Body of pancreas (tissue), 4 donors: Measurements from ENCODE around the gene SRRM2. TPM values are rescaled to one million over a fixed set of nuclear protein-coding genes. Genes with fewer than 3 reads are reported as not detected.

Source experiments
- ATAC-seq: fragments of 150-250 bp; one replicate; pipeline ENCODE4 v1.9.1; 2016
- DNase-seq, 4 donors: peaks; one replicate each; pipeline ENCODE4 v3.0.0-alpha.2; 2019
- H3K27ac ChIP-seq, 4 donors: fragments of 200-600 bp; sonication (generic); 1 replicate in 3 of 4; 2 replicates in 1 of 4; pipeline versions ENCODE4 v1.5.1 to v1.6.1; 2016 to 2019; ENCODE audit warnings: mild to moderate bottlenecking in 1 of 4, mixed read lengths in 1 of 4, moderate library complexity in 1 of 4
- H3K27me3 ChIP-seq, 2 donors: fragments of 200-600 bp; sonication (generic); one replicate each; pipeline ENCODE4 v1.6.0; 2016; ENCODE audit warnings: mild to moderate bottlenecking in 1 of 2
- H3K36me3 ChIP-seq, 2 donors: fragments of 200-600 bp; sonication (generic); replicated peaks in 1 of 2; 2 replicates each; pipeline ENCODE4 v1.5.1; 2016; ENCODE audit warnings: low read depth in 2 of 2; ENCODE audit not compliant: insufficient read depth in 1 of 2
- H3K4me1 ChIP-seq: fragments of 200-600 bp; sonication (generic); one replicate; pipeline ENCODE4 v1.6.0; 2016
- H3K4me3 ChIP-seq, 2 donors: fragments of 200-600 bp; sonication (generic); 1 replicate in 1 of 2; 2 replicates in 1 of 2; pipeline ENCODE4 v1.5.1; 2016 to 2019
- H3K9me3 ChIP-seq, 3 donors: fragments of 200-600 bp; sonication (generic); 1 replicate in 2 of 3; 2 replicates in 1 of 3; pipeline ENCODE4 v1.5.1; 2016
- CTCF ChIP-seq, 7 experiments: fragments of 450-650 bp in 4 of 7; fragments of 200-600 bp in 3 of 7; sonication (generic) in 3 of 7; IDR thresholded peaks; one replicate each; pipeline ENCODE4 v1.5.1; 2016 to 2019; ENCODE audit warnings: antibody characterized with exemption in 7 of 7
- POLR2A ChIP-seq, 3 donors: fragments of 450-650 bp; IDR thresholded peaks; one replicate each; pipeline ENCODE4 v1.6.1; 2016; ENCODE audit warnings: antibody characterized with exemption in 3 of 3, mild to moderate bottlenecking in 2 of 3
- WGBS, 2 donors: methylation state at CpG; one replicate each; pipeline ENCODE4 v1.1.5; 2017; 5-methylcytosine and 5-hydroxymethylcytosine counted together
- intact Hi-C: fragments of 100-400 bp; cut with DNase I; formaldehyde crosslinking; loops from one replicate; pipeline ENCODE4 v1.15.1; 2023
- total RNA-seq, 2 donors: library from RNA; depleted of rRNA; stranded (reverse); fragments of >200 nt; gene quantifications; one replicate each; pipeline ENCODE4 v1.1.0, GENCODE V29; 2016

Gene SRRM2
- total RNA-seq, 2 donors from 2014 or later: 231 to 1,198 TPM

- no peak for TF ChIP-seq CTCF (IDR thresholded peaks at IDR 0.05)
- TF ChIP-seq POLR2A (IDR thresholded peaks at IDR 0.05): no peak
- Histone ChIP-seq H3K9me3 (no peaks in the 10 kb centered on the region), H3K36me3 (no peaks in the 10 kb centered on the region), H3K4me1 (peaks cover 5% of the 10 kb centered on the region), H3K27me3 (no peaks in the 10 kb centered on the region), H3K4me3 (no peak overlapping the region), H3K27ac (no peak overlapping the region)
- WGBS, 2 donors: 74 to 84% methylated on average over 17 to 21 of the region's 21 CpGs
- ATAC-seq (no peak), DNase-seq (peak in 1 of 4 donors; percentile 0)
- intact Hi-C loops: no loop called here
These were observed 46.9 kb downstream of the SRRM2 start for GRCh38 chr16:2799205-2799858.

GRCh38 chr16:2799859-2800226 is 47.4 kb downstream of the SRRM2 start:
- TF ChIP-seq CTCF (IDR thresholded peaks at IDR 0.05) (no peak), POLR2A (IDR thresholded peaks at IDR 0.05) (no peak)
- intact Hi-C loops: no loop called here
- WGBS, 2 donors: 50 to 85% methylated on average over 1 of the region's 1 CpG
- no peak overlapping the region for H3K27ac ChIP-seq
- peak in 1 of 4 donors; percentile 3 for DNase-seq
- H3K4me1 ChIP-seq: peaks cover under 1% of the 10 kb centered on the region
- H3K4me3 ChIP-seq: no peak overlapping the region
- H3K27me3 ChIP-seq: no peaks in the 10 kb centered on the region
- H3K36me3 ChIP-seq: no peaks in the 10 kb centered on the region
- ATAC-seq: no peak
- no peaks in the 10 kb centered on the region for H3K9me3 ChIP-seq

- H3K36me3 ChIP-seq: no peaks in the 10 kb centered on the region
- no peaks in the 10 kb centered on the region for H3K4me1 ChIP-seq
- H3K9me3 ChIP-seq: no peaks in the 10 kb centered on the region
- DNase-seq: no peak
- ATAC-seq: no peak
- intact Hi-C loops: no loop called here
- H3K27me3 ChIP-seq: no peaks in the 10 kb centered on the region
- H3K4me3 ChIP-seq: no peak overlapping the region
- TF ChIP-seq POLR2A (IDR thresholded peaks at IDR 0.05): no peak
- no peak for TF ChIP-seq CTCF (IDR thresholded peaks at IDR 0.05)
- H3K27ac ChIP-seq: no peak overlapping the region
- 82 to 85% methylated on average over 3 of the region's 3 CpGs for WGBS, 2 donors
These were observed 51.2 kb downstream of the SRRM2 start for GRCh38 chr16:2803545-2804195.

- WGBS, 2 donors: 87 to 88% methylated on average over 4 of the region's 4 CpGs
- H3K27me3 ChIP-seq: no peaks in the 10 kb centered on the region
- H3K9me3 ChIP-seq: no peaks in the 10 kb centered on the region
- H3K27ac ChIP-seq: no peak overlapping the region
- no peak overlapping the region for H3K4me3 ChIP-seq
- H3K36me3 ChIP-seq: no peaks in the 10 kb centered on the region
- DNase-seq (peak in 1 of 4 donors; percentile 2), ATAC-seq (no peak)
- no peaks in the 10 kb centered on the region for H3K4me1 ChIP-seq
- no peak for TF ChIP-seq POLR2A (IDR thresholded peaks at IDR 0.05)
- no peak for TF ChIP-seq CTCF (IDR thresholded peaks at IDR 0.05)
- intact Hi-C loops: no loop called here
These were observed 52.3 kb downstream of the SRRM2 start for GRCh38 chr16:2804728-2805127.

GRCh38 chr16:2806286-2806685 is 53.8 kb downstream of the SRRM2 start:
- intact Hi-C loops: no loop called here
- Histone ChIP-seq H3K9me3 (no peaks in the 10 kb centered on the region), H3K4me3 (no peak overlapping the region), H3K27ac (no peak overlapping the region), H3K4me1 (no peaks in the 10 kb centered on the region), H3K27me3 (no peaks in the 10 kb centered on the region), H3K36me3 (no peaks in the 10 kb centered on the region)
- ATAC-seq (no peak), DNase-seq (peak in 1 of 4 donors; percentile 0)
- TF ChIP-seq CTCF (IDR thresholded peaks at IDR 0.05): no peak
- no peak for TF ChIP-seq POLR2A (IDR thresholded peaks at IDR 0.05)
- WGBS, 2 donors: 46 to 66% methylated on average over 3 to 5 of the region's 5 CpGs
